ENCODE results near the gene ZNF846. TPM values are rescaled to one million over a fixed set of nuclear protein-coding genes. Genes with fewer than 3 reads are reported as not detected.

Gene ZNF846
- total and polyA plus RNA-seq, 2 experiments from 2014 or later: 6.0 to 14.8 TPM

DNA sequence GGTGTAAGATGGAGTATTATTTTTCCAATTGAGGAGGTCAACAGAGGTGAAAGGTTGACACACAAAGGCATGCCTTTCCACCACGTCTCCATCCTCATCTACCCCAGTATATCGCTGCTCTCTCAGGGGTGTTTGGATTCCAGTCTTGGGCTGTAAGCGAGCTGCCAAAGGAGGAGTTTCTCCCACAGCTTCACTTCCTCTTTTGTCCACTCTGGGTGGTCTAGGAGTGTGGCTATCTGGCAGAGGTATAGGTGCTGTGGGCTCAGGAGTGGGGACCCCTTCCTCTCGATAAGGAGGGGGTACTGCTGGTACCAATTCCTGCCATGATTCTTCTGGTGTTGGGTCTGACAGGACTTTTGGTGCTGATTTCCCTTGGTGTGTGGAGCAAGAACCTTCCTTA lies 39.4 kb downstream of the ZNF846 start:
- Mint-ChIP-seq H3K9me3 (peaks cover 13% of the 10 kb centered on the region), H3K36me3 (ENCODE audit: low read depth) (peaks cover 6% of the 10 kb centered on the region; the same call in 2 of the 3 replicates), H3K27ac (no peak overlapping the region), H3K4me1 (no peaks in the 10 kb centered on the region), H3K27me3 (ENCODE audit: insufficient read depth, low read depth, poor library complexity) (no peaks in the 10 kb centered on the region), H3K4me3 (no peak overlapping the region)
- Histone ChIP-seq H4K20me1 (replicated peaks; ENCODE audit: insufficient read depth) (no peaks in the 10 kb centered on the region), H3K79me2 (replicated peaks; ENCODE audit: insufficient read depth) (no peaks in the 10 kb centered on the region), H2AFZ (no peak overlapping the region), H3K4me2 (no peak overlapping the region), H3K27me3 (ENCODE audit: insufficient read depth) (no peaks in the 10 kb centered on the region), H3K4me3 (no peak overlapping the region), H3F3A (replicated peaks; ENCODE audit: low read depth) (no peaks in the 10 kb centered on the region), H3K27ac (ENCODE audit: low read depth) (no peak overlapping the region), H3K36me3 (ENCODE audit: insufficient read depth) (no peaks in the 10 kb centered on the region; the same call in 1 of the 2 replicates), H3K9me2 (ENCODE audit: insufficient read depth) (no peaks in the 10 kb centered on the region), H3K4me1 (ENCODE audit: insufficient read depth) (no peaks in the 10 kb centered on the region)
- DNase-seq (ENCODE audit: low spot score) (no peak), ATAC-seq (no peak)
- TF ChIP-seq STAT1 (IDR thresholded peaks at IDR 0.05; ENCODE audit: unreplicated experiment) (no peak), ZNF331 (CRISPR knock-in tag; IDR thresholded peaks at IDR 0.05; ENCODE audit: low read depth) (no peak), EZH2 (IDR thresholded peaks at IDR 0.05; ENCODE audit: low read depth, unreplicated experiment) (no peak), REST (IDR thresholded peaks at IDR 0.05; ENCODE audit: unreplicated experiment) (no peak), CREB1 (CRISPR knock-in tag; IDR thresholded peaks at IDR 0.05; ENCODE audit: low read depth) (no peak), CTCF (conservative IDR thresholded peaks at IDR 0.05; ENCODE audit: low read depth in 2 of 2) (no peak), ZNF114 (CRISPR knock-in tag; IDR thresholded peaks at IDR 0.05) (no peak), JUNB (IDR thresholded peaks at IDR 0.05; ENCODE audit: unreplicated experiment) (no peak), NANOG (IDR thresholded peaks at IDR 0.05; ENCODE audit: borderline replicate concordance) (no peak), POLR2AphosphoS5 (IDR thresholded peaks at IDR 0.05; ENCODE audit: low read depth) (no peak), EZH2phosphoT487 (IDR thresholded peaks at IDR 0.05; ENCODE audit: unreplicated experiment) (no peak), ETS1 (IDR thresholded peaks at IDR 0.05) (no peak)
- TF ChIP-seq, protein P1, sequence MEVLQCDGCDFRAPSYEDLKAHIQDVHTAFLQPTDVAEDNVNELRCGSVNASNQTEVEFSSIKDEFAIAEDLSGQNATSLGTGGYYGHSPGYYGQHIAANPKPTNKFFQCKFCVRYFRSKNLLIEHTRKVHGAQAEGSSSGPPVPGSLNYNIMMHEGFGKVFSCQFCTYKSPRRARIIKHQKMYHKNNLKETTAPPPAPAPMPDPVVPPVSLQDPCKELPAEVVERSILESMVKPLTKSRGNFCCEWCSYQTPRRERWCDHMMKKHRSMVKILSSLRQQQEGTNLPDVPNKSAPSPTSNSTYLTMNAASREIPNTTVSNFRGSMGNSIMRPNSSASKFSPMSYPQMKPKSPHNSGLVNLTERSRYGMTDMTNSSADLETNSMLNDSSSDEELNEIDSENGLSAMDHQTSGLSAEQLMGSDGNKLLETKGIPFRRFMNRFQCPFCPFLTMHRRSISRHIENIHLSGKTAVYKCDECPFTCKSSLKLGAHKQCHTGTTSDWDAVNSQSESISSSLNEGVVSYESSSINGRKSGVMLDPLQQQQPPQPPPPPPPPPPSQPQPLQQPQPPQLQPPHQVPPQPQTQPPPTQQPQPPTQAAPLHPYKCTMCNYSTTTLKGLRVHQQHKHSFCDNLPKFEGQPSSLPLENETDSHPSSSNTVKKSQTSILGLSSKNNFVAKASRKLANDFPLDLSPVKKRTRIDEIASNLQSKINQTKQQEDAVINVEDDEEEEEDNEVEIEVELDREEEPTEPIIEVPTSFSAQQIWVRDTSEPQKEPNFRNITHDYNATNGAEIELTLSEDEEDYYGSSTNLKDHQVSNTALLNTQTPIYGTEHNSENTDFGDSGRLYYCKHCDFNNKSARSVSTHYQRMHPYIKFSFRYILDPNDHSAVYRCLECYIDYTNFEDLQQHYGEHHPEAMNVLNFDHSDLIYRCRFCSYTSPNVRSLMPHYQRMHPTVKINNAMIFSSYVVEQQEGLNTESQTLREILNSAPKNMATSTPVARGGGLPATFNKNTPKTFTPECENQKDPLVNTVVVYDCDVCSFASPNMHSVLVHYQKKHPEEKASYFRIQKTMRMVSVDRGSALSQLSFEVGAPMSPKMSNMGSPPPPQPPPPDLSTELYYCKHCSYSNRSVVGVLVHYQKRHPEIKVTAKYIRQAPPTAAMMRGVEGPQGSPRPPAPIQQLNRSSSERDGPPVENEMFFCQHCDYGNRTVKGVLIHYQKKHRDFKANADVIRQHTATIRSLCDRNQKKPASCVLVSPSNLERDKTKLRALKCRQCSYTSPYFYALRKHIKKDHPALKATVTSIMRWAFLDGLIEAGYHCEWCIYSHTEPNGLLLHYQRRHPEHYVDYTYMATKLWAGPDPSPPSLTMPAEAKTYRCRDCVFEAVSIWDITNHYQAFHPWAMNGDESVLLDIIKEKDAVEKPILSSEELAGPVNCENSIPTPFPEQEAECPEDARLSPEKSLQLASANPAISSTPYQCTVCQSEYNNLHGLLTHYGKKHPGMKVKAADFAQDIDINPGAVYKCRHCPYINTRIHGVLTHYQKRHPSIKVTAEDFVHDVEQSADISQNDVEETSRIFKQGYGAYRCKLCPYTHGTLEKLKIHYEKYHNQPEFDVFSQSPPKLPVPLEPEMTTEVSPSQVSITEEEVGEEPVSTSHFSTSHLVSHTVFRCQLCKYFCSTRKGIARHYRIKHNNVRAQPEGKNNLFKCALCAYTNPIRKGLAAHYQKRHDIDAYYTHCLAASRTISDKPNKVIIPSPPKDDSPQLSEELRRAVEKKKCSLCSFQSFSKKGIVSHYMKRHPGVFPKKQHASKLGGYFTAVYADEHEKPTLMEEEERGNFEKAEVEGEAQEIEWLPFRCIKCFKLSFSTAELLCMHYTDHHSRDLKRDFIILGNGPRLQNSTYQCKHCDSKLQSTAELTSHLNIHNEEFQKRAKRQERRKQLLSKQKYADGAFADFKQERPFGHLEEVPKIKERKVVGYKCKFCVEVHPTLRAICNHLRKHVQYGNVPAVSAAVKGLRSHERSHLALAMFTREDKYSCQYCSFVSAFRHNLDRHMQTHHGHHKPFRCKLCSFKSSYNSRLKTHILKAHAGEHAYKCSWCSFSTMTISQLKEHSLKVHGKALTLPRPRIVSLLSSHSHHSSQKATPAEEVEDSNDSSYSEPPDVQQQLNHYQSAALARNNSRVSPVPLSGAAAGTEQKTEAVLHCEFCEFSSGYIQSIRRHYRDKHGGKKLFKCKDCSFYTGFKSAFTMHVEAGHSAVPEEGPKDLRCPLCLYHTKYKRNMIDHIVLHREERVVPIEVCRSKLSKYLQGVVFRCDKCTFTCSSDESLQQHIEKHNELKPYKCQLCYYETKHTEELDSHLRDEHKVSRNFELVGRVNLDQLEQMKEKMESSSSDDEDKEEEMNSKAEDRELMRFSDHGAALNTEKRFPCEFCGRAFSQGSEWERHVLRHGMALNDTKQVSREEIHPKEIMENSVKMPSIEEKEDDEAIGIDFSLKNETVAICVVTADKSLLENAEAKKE (CRISPR knock-in tag; IDR thresholded peaks at IDR 0.05): no peak
